ENCODE measurements around the gene RSAD2.
"Not testable (repeated sequence)": the region's sequence is repeated elsewhere in the genome, so short reads cannot be mapped to it uniquely, and the experiment has no call there.

Gene RSAD2

DNA sequence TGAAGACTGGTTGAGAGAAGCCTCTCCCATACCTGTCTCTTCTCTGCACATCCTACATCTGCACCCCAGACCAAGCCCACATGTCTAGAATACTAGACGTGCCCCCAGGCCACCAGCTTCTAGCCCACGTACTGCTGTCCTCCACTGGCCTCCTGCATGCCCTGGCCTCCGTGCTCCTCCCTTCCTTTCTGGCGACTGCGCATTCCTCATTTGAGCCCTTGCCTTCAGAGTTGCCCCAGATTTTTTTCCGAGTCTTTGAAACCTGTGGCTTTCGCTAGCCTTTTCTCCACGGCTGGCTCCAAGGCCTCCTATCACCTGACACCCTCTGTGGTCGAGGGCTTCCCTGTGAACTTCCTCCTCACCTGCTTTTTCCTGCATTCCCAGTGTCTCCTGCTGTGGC is 50.9 kb downstream of the RSAD2 start:
- no peak for DNase-seq

DNA sequence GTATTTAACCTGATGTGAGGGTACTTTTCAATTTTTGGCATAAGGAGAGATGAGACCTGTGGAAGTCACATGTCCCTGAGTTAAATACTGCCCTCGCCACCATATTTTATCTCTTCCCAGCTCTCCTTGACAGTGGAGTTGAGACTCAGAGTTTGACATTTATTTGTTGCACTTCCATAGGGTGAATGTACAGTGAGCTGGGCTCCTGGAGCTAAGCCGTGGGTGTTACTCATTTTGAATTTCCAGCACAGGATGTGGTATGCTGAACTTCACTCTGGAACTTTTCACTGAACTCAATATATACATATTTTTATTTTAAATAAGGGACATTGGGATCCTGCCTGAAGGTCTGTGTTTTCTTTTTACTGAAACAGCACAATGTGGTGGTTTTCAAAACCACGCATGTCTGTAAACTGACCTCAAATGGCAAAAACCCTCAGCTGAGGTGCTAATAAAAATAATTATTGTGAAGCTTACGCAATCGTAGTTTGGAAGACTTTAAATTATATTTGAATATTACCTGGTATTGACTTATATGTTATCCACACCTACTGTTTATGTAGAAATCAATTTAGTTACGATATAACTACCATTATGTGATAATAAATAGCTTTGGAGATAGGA is 51.7 kb downstream of the RSAD2 start:
- no peak for DNase-seq

DNA sequence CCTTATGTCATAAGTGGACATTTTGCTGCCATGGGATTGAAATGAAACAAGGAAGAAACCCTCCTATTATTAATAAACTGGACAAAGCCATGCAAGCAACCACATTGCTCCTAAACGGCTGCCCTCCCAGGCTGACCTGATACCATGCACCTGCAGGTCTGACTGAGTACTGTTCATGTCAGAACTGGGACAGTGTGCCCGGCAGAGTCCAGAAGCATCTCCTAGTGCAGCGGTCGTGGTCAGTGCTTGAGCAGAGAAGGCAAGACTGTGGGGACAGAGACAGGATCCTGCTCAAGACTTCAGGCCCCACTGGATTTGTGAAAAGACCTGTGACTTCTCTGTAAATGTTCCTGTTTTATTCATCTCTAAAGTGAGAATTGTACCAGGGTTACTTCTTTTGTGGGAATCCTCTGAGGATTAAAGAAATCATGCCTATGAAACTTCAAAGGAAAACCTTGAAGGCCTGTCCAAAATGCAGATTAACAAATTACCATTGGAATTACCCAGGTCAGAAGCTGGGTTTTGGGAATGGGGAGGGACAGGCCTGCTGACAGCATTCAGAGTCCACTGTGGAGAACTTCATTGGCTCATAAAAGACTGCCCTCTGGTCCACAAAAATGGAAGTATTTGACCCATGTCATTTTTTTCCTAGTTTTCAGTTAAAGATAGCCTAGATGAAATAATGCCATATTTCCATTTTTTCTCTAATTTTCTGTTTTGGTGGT is 53.5 kb downstream of the RSAD2 start:
- no peak for DNase-seq

- no peak for DNase-seq
These were observed 54.2 kb downstream of the RSAD2 start for GRCh38 chr2:6931753-6932152.

GRCh38 chr2:6932206-6932605 is 54.6 kb downstream of the RSAD2 start:
- no peak for DNase-seq

- no peak for DNase-seq
These were observed 55.3 kb downstream of the RSAD2 start for GRCh38 chr2:6932828-6933227.

GRCh38 chr2:6933911-6934310 is 56.3 kb downstream of the RSAD2 start:
- no peak for DNase-seq

GRCh38 chr2:6934345-6934744 is 56.8 kb downstream of the RSAD2 start:
- DNase-seq = no peak

- DNase-seq = no peak
These were observed 57.4 kb downstream of the RSAD2 start for GRCh38 chr2:6934758-6935651.

- DNase-seq = not testable (repeated sequence)
These were observed 58.1 kb downstream of the RSAD2 start for GRCh38 chr2:6935652-6936020.

DNA sequence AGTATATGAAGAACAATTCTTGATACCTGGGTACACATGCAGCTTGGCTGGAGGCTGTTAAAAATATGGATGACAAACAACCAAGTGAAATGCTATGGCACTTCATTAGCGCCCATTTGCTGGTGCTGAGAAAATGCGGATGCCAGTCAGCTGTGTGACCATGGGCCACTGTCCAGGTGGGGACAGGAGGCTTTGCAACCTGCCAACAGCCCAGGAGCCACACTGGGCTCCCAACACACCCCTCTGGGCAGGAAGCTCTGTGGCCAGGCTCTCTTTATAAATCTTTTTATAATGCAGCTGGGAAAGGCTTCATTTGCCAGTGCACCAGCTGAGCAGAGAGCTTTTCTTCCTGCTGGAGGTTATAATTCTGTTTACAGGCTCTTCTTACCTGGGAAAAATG is 59.6 kb downstream of the RSAD2 start:
- DNase-seq = no peak

DNA sequence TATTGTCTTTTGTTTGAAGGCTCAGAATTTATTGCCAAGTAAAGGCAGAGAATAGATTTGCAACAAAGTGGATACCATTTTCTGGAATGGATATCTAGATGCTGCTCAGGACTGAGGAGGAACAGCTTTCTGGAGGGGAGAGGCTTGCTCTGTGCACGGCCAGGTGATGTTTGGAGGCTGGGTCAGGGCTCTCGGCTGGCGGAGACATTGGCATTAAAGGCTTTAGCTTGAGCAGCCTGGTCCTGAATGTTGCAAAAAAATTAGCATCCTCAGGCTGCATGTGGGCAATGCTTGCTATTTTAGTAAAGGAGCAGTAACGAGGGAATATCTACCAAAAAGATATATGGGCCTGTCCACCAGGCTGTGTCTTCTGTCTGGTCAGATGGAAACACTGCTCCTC is 60.0 kb downstream of the RSAD2 start:
- no peak for DNase-seq

GRCh38 chr2:6939071-6939470 is 61.5 kb downstream of the RSAD2 start:
- no peak for DNase-seq

DNA sequence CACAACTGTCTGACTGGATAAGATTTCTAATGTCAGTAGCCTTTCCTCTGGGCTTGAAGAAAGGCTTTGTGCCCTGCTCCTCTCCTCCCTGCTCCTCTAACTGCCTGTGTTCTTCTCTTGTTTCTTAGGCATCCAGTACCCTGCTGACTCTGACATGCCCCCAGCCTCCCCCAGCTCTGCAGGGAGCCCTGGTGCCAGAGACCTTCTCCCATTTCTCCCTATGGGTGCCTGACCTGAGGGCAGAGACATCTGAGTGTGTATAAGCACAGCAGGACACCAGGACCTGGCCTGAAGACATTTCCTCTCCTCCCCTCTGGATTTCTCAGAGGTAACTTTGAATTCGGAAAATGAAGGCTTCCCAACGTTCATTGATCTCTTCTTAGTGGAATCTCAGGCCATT is 63.2 kb downstream of the RSAD2 start:
- no peak for DNase-seq

GRCh38 chr2:6941299-6942046 is 63.9 kb downstream of the RSAD2 start:
- DNase-seq = no peak

DNA sequence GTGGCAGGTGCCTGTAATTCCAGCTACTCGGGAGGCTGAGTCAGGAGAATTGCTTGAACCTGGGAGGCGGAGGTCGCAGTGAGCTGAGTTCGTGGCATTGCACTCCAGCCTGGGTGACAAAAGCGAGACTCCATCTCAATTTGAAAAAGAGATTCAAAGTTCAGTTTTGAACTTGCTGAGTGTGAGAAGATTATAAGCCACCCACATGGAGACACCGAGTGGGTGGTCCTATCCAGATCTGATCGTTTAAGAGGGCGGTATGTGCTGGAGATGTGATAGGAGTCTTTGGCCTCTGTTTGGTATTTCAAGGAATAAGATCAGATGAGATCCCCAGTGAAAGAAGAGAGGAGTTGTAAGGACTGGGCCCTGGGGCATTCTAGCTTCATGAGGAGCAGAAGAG is 65.3 kb downstream of the RSAD2 start:
- no peak for DNase-seq

DNA sequence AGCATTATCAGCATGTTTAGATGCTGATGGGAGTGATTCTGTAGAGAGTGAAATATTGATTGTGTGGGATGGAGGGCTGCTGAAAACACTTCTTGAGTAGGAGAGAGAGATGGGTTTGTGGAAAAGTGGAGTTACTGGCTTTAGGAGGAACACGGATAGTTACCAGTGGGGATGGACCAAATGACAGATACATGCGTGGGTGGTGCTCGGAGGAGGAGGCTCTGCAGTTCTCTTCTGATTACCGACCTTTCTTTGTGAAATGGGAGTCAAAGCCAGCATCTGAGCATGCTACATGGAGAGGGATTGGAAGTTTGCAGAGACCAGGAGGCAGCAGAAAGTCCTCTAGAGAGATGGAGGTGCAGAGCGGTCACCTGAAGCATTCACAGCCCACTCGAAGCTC is 65.9 kb downstream of the RSAD2 start:
- DNase-seq = no peak

GRCh38 chr2:6943971-6944370 is 66.4 kb downstream of the RSAD2 start:
- no peak for DNase-seq

- no peak for DNase-seq
These were observed 67.0 kb downstream of the RSAD2 start for GRCh38 chr2:6944555-6944954.

- no peak for DNase-seq
These were observed 67.7 kb downstream of the RSAD2 start for GRCh38 chr2:6945087-6945813.

- no peak for DNase-seq
These were observed 68.2 kb downstream of the RSAD2 start for GRCh38 chr2:6945821-6946220.

- DNase-seq = no peak
These were observed 69.1 kb downstream of the RSAD2 start for GRCh38 chr2:6946722-6947121.

All from NCI-H510A treated with DMSO at 0.1 percent for 48 hours (cell line).